GM19463 (cell line): ENCODE measurements around the gene TAPBP.

Experiments
- ATAC-seq: cut with Tn5 transposase; IDR thresholded peaks from one replicate; pipeline ENCODE4 v1.9.1; 2021; ENCODE audit warnings: mild to moderate bottlenecking, moderate library complexity; ENCODE audit not compliant: unreplicated experiment

TAPBP gene

DNA sequence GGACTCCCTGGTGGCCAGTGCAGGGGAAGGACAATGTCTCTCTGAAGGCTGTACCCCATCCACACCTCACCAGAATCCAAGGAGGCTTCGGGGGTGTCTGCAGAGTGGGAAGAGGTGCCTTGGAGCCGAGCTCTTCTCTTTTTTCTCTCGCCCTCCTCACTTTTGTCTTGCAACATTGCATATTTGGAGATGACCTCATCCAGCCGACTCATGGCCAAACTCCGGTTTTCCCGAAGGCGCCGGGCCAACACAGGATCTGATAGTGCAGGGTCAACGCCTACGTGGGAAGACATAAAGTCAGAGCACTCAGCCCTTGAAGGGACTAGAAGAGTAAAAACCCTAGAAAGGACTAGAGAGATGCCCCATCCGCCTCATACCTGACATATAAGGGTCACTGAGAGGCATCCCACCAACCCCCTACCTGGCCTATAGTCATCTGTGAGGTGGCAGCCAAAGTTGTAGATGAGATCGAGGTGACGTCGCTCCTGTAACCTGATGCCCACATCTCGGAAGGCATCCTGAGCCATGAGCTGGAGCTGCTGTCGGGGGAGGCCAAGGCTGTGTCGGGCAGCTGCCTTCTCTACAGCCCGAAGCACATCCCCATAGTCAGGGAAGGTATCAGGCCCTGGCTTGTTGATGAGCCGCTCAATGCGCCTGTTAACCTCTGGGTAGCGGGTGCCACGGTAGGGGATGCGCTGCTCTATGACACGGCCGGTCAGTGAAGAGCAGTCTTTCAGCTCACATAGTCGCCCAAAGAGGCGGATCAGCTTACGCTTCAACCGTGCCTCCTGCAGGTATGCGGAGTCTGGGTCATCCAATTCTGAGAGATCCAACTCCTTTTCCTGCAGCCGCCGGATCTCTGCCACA, 6.7 kb upstream of the TAPBP start:
- ATAC-seq = no peak

DNA sequence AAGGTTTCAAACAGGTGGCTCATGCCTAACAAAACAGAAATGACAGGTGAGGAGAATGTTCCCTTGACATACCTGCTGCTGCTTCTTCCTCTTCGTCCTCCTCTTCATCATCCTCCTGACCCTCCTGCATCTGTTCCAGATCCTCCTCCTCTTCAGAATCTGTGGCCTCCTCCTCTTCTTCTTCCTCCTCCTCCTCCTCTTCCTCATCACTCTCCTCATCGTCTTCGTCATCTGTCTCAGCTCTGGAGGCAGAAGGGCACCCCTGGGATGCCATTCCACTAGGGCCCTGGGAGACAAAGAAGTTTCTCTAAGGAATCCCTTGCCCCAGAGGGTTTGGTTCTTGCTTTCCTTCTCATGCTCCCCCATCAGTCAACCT, 6.0 kb upstream of the TAPBP start:
- ATAC-seq = no peak

DNA sequence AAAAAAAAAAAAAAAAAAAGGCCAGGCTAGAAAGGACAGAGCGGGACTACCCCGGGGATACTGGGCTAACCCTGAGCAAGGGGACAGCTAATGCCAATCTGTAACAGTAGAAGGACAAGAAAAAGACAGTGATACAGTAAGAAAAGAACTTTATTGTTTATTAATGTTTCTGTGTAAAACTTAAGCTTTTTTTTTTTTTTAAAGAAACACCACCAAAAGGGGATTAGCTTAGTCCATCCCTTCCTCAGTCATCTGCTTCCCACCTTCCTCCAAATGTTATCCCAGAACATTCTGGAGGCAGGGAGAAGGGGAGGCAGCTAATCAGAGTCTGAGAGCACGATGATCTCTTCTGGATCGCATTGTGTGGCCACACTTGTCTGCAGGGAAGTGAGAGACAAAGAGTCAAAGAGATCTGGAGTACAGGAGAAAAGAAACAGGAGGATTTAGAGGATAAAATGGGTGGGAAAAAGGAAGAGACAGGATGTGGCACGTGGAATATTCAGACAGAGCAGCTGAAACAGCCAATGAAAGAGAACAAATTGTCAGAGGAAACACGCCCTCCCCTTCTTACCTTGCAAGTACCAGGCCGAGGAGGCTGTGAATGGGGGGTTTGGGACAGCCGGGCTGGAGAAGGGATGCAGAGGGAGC, 4.7 kb upstream of the TAPBP start:
- no peak for ATAC-seq

DNA sequence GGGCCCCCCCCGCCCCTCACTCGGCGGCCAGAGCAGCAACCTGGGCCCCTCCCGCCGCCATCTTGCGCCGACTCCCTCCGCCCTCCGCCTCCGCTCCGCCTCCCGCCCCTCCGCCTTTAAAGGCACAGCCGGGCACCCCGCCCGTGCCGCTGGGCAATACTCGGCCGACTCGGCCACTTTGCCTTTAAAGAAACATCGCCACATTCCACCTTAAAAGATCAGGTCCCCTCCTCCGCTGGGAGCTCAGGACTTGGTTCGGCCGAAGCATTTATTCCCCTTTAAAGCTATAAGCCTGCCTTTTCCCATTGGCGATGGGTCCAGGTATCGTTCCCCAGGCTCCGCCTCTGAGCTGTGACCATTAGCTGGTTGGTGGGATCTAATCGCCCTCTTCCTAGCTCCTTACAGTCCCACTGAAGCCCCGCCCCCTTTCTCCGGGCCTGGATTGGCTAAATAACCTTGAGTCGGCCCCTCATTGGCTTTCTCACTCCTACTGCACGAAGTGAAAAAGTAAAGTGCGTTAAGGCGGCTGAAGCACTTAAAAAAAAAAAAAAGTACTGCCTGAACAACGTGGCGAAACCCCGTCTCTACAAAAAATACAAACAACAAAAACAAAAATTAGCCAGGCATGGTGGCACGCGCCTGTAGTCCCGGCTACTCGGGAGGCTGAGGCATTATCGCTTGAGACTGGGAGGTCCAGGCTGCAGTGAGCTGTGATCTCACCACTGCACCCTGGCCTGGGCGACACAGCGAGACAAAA, 4.0 kb upstream of the TAPBP start, which contains the start of gene ZBTB22:
TSS of gene ZBTB22 (minus strand) at position 76 of the 757 bp plus-strand sequence. CDS start 828 bp downstream, outside the sequence.
- peak; percentile 48 for ATAC-seq

DNA sequence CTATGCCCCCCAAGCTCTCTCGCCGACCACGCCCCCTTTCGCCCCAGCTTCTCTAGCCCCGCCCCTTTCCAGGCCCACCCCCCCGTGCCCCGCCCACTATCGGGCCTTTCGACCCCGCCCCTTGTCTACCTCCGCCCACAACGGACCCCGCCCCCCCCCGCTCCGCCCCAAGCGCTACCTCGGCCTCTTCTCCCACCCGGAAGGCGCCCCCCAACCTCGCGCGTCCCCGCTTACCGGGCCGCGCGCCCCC, 3.5 kb upstream of the TAPBP start:
- ATAC-seq = no peak

DNA sequence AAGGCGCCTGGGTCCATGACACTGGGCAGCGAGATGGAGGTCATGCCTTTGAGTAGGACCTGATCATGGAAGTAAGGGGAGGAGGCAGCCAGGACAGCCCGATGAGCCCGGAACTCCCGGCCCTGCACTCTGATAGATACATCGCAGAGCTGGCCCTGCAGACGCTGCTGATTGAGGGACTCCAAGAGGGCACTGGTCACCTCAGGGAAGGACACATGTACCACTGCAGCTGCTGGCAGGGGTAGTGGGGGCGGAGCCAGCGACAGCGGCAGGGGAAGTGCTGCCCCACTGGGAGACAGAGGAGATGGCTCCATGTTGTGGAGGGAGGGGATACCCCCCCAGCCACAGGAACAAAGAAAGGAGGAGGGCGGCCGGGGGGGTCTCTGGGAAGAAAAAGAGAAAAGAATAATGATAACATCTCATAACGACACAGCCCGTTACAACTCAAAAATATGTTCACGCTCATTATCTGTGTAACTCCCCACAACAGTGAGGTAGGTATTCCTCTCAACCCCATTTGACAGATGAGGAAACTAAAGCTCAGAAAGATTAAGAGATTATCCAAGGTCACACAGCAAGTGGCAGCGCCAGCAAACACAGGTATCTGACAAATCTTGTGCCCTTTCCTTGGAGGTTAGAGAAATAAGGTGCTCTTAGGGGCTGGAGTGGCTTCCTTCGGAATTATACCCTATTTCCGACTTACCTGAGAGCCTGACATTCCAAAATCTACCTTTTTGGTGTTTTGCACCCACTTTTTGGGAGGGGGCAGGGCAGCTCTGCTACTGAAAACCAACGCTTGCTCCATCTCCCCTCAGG, 2.9 kb upstream of the TAPBP start:
- no peak for ATAC-seq

DNA sequence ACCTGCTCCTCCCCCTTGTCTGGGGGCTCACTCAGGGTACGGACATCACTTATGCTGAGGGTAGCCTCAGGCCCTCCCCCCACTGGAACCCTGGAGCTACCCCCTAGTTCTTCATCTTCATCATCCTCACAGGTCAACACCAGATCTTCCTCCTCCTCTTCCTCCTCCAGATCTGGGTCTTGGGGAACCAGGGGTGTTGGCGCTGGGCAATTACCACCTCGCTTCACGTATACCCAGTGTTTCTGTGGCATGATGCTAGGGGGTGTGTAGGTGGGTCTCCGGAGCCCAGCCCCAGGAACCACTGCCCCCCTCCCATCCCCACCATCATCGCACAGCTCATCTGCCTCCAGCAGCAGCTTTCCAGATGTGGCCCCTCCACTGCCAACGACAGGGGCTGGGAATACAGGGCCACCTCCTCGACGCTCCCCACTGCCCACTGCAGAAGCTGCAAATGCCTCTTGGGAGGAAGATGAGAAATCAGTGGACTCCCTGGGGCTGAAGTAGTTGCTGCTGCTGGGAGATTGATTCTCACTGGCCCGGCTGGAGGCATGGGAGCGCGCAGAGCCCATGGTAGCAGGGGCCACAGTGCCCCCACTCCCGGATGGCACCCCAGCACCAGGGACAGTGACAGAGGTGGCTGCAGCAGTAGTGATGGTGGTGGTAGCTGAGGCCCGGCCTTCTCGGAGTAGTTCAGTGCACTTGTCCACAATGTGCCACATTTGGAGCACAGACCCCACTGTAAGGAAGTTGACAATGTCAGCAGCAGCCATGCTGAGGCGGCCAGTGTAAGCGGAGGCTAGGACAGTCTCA, 2.1 kb upstream of the TAPBP start:
- no peak for ATAC-seq

DNA sequence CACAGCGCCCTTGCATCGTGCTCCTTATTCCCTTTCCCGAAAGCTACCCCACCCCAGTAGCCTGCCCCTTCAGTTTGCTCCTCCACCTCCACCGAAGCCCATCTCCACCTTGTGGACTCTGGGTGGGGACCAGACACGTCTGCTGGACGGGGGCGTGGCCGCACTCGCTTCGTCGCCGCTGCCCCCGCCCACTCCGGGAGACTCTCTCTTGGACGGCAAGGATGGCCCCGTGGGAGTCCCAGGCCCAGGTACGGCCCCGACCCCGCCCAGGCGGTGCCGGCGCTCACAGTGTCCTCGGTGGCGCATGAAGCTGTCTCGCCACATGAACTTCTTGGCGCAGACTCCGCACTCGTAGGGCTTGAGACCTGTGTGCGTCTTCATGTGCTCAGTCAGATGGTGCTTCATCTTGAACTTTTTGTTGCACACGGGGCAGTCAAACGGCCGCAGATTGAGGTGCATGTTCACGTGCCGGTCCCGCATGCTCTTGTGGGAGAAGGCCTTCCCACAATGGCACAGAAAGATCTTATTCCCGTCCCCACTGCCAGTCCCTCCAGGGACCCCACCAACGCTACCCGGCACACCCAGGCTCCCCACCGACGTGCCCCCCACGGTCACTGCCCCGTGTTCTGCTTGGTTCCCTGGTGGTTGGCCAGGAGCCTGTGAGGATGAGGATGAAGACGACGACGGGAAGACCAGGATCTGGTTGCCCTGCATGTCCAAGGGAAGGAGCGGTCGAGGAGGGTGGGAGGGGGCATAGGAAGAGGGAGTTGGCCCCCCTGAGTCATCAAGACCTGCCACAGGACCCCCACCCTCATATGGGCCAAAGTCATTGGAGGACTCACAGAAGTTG, 1.3 kb upstream of the TAPBP start:
- no peak for ATAC-seq

DNA sequence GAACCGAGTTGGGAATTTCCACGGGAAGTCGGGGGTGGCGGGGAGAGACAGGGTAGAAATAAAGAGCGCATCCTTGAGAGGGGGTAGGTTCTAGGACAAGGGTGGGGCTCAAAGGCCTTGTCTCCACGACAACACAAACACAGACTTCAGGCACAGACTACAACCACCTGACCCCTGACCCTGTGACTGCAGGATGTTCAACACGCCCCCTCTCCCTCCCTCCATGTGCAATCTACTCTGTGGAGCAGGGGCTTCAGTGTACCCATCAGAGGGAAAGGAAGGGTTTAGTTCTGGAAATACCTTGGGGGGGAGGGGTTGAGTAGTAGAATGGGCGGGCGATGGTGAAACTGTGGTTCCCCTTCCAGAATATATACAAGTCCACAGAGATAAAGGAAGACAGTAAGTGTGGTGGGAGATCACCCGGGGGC, 651 bp upstream of the TAPBP start:
- no peak for ATAC-seq

DNA sequence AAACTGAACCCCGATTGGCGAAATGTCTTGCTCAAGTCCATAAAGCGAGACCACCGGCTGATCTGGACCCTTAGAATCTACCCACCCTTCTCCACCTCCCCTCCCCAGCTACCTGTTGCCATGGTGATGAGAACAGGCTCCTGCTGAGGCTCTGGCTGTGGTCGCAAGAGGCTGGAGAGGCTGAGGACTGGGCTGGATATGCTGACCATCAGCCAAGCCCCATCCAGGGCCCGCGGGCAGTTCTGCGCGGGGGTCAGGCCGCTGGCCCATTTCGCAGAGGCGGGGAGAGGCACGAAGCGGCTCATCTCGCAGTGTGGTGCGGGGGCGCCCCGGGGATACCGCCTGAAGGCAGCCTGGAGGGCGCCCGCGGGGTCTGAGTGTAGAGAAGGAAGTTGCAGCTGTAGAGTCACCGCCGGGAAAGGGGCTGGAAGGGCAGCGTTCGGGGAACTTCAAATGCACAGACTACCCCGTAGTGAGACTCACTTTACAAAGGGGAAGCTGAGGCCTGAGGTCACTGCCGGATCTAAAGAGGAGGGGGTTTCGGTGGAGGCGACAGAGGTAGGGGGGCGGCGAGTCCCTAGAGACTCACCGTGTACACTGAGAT, 671 bp downstream of the TAPBP start:
- no peak for ATAC-seq

DNA sequence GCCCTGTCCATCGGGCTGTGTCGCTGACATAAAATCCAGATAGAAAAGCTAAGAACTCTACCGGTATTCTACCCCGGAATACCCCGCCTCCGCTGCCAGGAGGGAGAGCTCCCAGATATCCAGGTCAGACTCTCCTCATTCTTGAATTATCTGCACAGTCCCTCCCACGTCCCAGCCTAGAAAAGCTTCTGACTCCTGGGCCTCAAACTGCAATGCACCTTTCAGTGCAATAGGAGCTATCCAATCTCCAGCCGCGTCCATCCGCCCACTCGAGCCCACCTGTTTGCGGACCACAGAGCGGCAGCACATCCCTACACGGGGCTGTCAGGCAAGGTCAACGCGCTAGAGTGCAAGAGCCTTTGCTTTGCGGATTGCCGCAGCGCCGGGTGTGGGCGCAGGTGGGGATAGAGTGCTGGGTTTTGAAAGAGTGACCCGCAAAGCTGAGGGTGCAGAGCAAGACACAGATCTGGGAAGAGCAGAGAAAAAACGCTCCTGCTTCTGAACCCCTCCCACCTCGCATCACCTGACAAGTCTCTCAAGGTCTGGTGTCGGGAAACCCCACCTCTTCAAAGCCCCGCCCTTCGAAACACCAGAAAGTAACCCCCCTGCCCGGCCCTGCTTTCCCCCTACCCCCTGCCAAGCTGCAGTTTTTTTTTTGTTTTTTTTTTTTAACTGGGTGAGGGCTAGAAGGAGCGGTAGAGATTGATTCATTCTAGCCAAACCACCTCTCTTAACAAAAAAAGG, 1.3 kb downstream of the TAPBP start:
- ATAC-seq = peak; percentile 29

DNA sequence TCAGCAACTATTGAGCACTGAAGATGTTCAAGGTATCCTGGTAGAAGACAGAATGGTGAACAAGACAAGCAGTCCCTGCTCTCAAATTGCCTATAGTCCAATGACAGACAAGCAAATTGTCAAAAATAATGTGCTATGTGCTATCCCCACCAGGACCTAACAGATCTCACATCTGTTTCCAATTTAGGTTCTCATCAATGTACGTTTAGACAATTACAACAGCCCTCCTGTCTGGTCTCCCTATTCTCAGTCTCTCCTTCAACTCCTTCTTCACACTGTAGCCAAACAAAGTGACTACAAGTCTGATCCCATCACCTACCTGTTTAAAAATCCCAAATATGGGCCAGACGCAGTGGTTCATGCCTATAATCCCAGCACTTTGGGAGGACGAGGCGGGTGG, 7.5 kb downstream of the TAPBP start:
- no peak for ATAC-seq

DNA sequence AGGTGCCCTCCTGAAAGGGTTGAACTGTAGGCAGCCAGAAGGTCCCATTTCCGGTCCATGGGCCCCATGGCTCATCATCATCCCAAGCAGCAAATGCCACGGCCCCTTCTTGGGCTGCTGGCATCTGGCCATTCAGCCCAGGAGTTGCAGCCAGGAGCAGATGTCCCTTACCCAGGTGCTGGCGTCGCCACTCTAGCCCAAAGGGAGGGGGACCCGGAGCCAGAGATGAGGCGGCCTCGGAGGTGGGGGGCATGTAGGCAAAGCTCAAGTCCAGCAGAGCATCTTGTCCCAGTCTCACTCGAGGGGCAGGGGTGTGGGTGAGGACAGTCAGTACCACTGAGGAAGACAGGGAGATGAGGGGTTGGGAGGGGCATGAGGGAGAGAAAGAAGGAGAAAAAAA, 8.8 kb downstream of the TAPBP start:
- no peak for ATAC-seq

DNA sequence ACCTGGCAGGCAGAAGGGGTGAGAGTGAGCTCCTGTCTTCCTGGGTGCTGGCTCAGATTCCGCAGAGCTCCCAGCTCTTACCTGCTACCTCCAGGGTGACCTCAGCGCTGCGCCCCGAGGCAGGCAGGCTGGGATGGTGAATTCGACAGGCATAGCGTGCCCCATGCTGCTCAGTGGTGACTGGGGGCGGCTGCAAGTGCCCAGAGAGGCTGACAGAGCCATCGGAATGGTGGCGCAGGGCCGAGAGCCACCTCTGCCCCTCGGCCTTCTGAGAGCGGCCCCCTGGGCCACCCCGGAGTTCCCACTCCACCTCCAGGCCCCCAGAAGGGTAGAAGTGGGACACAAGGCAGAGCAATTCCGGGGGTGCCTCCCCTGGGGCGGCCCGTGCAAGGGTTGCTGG, 9.7 kb downstream of the TAPBP start:
- no peak for ATAC-seq

DNA sequence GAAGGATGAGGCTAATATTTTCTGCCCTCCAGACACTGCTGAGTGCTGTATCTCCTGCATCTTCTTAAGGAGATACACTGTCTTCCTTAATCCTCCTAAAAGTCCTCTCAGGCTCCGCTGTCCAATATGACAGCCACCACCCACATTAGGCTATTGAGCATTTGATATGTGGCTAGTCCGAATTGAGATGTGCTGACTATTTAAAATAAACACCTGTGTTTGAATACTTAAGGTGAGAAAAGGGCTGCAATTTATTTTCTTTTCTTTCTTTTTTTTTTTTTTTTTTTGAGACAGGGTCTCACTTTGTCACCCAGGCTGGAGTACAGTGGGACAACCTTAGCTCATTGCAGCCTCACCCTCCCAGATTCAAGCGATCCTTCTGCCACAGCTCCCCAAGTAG, 12.0 kb downstream of the TAPBP start:
- ATAC-seq = no peak

DNA sequence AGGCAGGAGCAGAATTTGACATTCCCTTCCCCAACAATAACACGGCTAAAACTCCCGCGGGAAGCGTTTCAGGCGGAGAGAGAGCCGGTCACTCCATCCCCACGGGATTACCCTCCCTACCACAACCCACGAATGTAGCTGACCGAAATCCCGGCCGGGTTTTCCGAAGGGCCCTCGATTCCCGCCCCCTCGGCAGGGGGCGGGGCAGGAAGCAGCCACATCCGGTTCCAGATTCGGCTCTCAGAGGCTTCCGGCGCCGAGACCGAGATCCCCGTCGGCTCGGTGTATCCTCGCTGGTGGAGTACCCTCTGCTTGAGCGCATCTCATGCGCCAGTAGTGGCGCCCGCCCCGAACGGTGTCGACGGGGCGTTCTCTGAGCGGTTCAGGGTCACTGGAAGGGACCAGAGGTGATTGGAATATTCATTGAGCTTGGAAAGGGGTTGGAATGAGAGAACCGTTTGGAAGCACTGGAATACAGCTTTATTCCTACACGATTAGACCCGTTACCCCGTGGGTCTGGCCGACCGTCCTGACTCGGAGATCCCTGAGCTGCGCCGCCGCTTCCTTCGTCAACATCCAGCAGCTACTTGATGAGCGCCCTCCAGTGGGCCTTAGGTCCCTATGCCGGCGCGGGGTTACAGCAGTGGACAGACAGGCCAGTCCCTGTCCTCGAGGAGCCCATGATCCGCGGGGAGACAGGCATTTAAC, 14.5 kb downstream of the TAPBP start:
- ATAC-seq = peak; percentile 73

DNA sequence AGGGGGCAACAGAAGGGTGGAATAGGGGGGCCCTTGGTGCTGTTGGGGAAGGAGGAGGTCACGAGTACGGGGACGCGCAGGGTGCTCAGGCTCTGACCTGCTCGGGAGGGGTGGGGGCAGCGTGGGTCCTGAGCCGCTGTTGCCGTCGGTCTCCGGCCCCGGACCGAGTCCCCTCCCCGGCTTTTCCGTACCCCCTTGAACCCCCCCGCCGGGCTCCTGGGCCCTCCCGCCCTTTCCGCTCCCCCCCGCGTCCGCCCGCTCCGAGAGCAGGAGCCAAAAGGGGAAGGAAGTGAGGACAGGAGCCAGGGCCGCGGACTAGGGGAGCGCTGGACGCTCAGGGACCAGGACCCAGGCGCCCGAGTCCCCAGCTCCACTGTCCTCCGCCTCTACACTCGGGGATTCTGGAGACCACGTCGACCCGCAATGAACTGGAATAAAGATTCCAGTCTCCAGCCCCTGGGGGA, 15.1 kb downstream of the TAPBP start, which contains the start of gene RGL2:
TSS of gene RGL2 (minus strand) at position 170 of the 464 bp plus-strand sequence. CDS start 332 bp downstream, outside the sequence.
- ATAC-seq = peak; percentile 16
